Measurements from ENCODE around the gene PACC1.

- TF ChIP-seq POLR2A (IDR thresholded peaks at IDR 0.05) (no peak), CTCF (IDR thresholded peaks at IDR 0.05) (no peak)
Measured at GRCh38 chr1:212388985-212389716, 25.5 kb downstream of the PACC1 start.

Data from testis (tissue), 2 donors.